Bladder microvascular endothelial cell (primary cell): ENCODE data around the gene ITPRIPL1. TPM values are rescaled to one million over a fixed set of nuclear protein-coding genes. Genes with fewer than 3 reads are reported as not detected.

Experiments
- total RNA-seq: library from RNA; depleted of rRNA; stranded (reverse); fragments of >200 nt; gene quantifications from 2 replicates; pipeline ENCODE4 v1.2.3, GENCODE V29; 2014

ITPRIPL1 gene, protein sequence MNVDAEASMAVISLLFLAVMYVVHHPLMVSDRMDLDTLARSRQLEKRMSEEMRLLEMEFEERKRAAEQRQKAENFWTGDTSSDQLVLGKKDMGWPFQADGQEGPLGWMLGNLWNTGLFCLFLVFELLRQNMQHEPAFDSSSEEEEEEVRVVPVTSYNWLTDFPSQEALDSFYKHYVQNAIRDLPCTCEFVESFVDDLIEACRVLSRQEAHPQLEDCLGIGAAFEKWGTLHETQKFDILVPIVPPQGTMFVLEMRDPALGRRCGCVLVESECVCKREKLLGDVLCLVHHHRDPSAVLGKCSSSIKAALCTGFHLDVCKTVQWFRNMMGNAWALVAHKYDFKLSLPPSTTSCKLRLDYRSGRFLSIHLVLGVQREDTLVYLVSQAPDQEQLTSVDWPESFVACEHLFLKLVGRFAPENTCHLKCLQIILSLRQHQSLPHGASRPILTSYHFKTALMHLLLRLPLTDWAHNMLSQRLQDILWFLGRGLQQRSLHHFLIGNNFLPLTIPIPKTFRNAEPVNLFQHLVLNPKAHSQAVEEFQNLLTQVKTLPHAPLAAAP
- 4.7 and 11.0 TPM in 2 replicates for total RNA-seq

GRCh38 chr2:96325041-96325883, at the start of gene ITPRIPL1:
Gene ITPRIPL1, plus strand, starts transcription at chr2:96325317. Its CDS starts 523 bp downstream, at chr2:96325840.

DNA sequence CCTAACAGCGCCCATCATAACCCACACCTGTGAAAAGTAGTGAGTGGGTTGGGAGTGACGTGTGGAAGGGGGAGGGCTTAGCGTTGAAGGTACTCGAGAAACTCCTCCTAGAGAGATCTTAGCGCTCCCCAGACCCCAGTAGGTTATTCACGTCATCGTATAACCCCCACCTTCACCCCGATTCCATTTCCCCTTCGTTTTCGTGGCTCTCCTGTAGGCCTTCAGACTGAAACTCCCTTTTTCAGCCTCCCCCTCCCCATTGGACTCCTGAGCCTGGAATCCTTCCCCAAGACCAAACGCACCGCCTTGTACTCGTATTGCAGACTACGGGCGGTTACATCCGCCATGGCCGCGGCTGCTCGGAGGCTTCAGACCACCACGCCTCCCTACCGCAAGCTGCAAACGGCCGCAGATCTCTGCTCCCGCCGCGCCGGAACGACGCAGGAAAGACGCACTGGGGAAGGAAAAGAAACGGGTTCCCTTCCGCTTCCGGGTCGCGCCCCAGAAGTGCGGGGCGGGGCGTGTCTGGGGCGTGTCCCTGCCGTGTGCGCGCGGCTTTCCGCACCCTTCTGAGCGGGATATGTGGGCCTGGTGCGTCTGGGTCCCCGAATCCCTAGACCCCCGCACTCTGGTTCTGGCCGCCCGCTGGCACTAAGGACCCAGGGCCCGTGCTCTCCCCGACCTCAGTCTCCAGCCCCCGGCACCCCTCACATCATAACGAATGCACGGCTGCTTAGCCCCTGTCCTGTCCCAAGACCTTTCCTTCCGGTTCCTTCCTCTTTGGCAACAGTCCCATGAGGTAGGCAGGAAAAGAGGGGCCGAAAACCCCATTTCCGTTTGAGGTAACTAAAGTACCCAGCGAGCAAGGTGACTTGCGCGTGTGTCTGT, 19.8 kb upstream of the ITPRIPL1 start, which contains the start of gene SNRNP200:
TSS of gene SNRNP200 (minus strand) at position 456 of the 888 bp plus-strand sequence. CDS start at position 347, 109 bp downstream.

Other genes starting within 250 kb of the ITPRIPL1 start
- gene ADRA2B, start 208.7 kb upstream of the ITPRIPL1 start, total RNA-seq = 0.06 TPM in 1 of 2 replicates, not detected in the other
- gene ASTL, start 186.8 kb upstream of the ITPRIPL1 start, total RNA-seq = not detected in 2 replicates
- gene DUSP2, start 179.9 kb upstream of the ITPRIPL1 start, total RNA-seq = 0.49 and 0.63 TPM in 2 replicates
- 122 and 254 TPM in 2 replicates for gene STARD7, start 116.5 kb upstream of the ITPRIPL1 start, total RNA-seq
- gene TMEM127, start 59.3 kb upstream of the ITPRIPL1 start, total RNA-seq = 13.0 and 24.8 TPM in 2 replicates
- 54.2 and 92.6 TPM in 2 replicates for gene CIAO1, start 59.1 kb upstream of the ITPRIPL1 start, total RNA-seq
- gene SNRNP200, start 19.8 kb upstream of the ITPRIPL1 start, total RNA-seq = 49.4 and 106 TPM in 2 replicates
- 13.3 and 23.6 TPM in 2 replicates for gene NCAPH, start 10.4 kb downstream of the ITPRIPL1 start, total RNA-seq
- 0.32 and 2.0 TPM in 2 replicates for gene NEURL3, start 180.0 kb downstream of the ITPRIPL1 start, total RNA-seq
- 7.1 and 9.8 TPM in 2 replicates for gene ARID5A, start 211.4 kb downstream of the ITPRIPL1 start, total RNA-seq